ENCODE data around the gene KLHL42.

KLHL42 gene

GRCh38 chr12:27747111-27747820 lies 32.8 kb upstream of the KLHL42 start:
- no peak for TF ChIP-seq CTCF (conservative IDR thresholded peaks at IDR 0.05; ENCODE audit: low read length)
- no peak overlapping the region for H3K4me3 ChIP-seq (ENCODE audit: low read length)
- peak; percentile 13 for DNase-seq (ENCODE audit: low read depth)

- no peak for TF ChIP-seq CTCF (conservative IDR thresholded peaks at IDR 0.05; ENCODE audit: low read length)
- H3K4me3 ChIP-seq (ENCODE audit: low read length), result no peak overlapping the region
- DNase-seq (ENCODE audit: low read depth), result no peak
Measured at GRCh38 chr12:27751386-27752047, 28.5 kb upstream of the KLHL42 start.

- TF ChIP-seq CTCF (conservative IDR thresholded peaks at IDR 0.05; ENCODE audit: low read length), result no peak
- DNase-seq (ENCODE audit: low read depth), result no peak
- H3K4me3 ChIP-seq (ENCODE audit: low read length), result no peak overlapping the region
Measured at GRCh38 chr12:27754795-27755194, 25.2 kb upstream of the KLHL42 start.

GRCh38 chr12:27756670-27757195 lies 23.3 kb upstream of the KLHL42 start:
- H3K4me3 ChIP-seq (ENCODE audit: low read length), result no peak overlapping the region
- DNase-seq (ENCODE audit: low read depth), result no peak
- TF ChIP-seq CTCF (conservative IDR thresholded peaks at IDR 0.05; ENCODE audit: low read length), result no peak

- H3K4me3 ChIP-seq (ENCODE audit: low read length), result no peak overlapping the region
- TF ChIP-seq CTCF (conservative IDR thresholded peaks at IDR 0.05; ENCODE audit: low read length), result no peak
- DNase-seq (ENCODE audit: low read depth), result no peak
Measured at GRCh38 chr12:27762757-27763156, 17.3 kb upstream of the KLHL42 start.

- TF ChIP-seq CTCF (conservative IDR thresholded peaks at IDR 0.05; ENCODE audit: low read length), result no peak
- no peak overlapping the region for H3K4me3 ChIP-seq (ENCODE audit: low read length)
- no peak for DNase-seq (ENCODE audit: low read depth)
Measured at GRCh38 chr12:27766587-27766986, 13.4 kb upstream of the KLHL42 start.

Data from AG10803 (cell line).